Measurements from ENCODE around the gene MFAP3. TPM values are rescaled to one million over a fixed set of nuclear protein-coding genes. Genes with fewer than 3 reads are reported as not detected.

The MFAP3 gene
- total RNA-seq, 6 donors from 2014 or later = 6.4 to 34.5 (median 25.6) TPM

GRCh38 chr5:154072414-154073171 is 33.8 kb downstream of the MFAP3 start:
- H3K9me3 ChIP-seq = no peaks in the 10 kb centered on the region
- peak; percentile 91 to 96 for ATAC-seq (ENCODE audit: low FRiP score in 2 of 2)
- peak; percentile 17 to 83 for DNase-seq
- H3K4me3 ChIP-seq = no peak overlapping the region
- H3K4me1 ChIP-seq = peaks cover 5 to 13% (median 9%) of the 10 kb centered on the region in 4 donors
- WGBS, 2 donors = 36 to 39% methylated on average over 18 of the region's 18 CpGs
- no peaks in the 10 kb centered on the region for H3K27me3 ChIP-seq
- TF ChIP-seq POLR2AphosphoS5 (IDR thresholded peaks at IDR 0.05) = no peak
- no peak for TF ChIP-seq POLR2A (IDR thresholded peaks at IDR 0.05)
- peak; percentile 83 to 93 (median 88) for TF ChIP-seq CTCF (IDR thresholded peaks at IDR 0.05)
- H3K36me3 ChIP-seq = no peaks in the 10 kb centered on the region
- H3K27ac ChIP-seq = no peak overlapping the region

- Histone ChIP-seq H3K4me3 (no peak overlapping the region), H3K27ac (no peak overlapping the region), H3K4me1 (peaks cover 15 to 18% (median 15%) of the 10 kb centered on the region in 4 donors), H3K9me3 (no peaks in the 10 kb centered on the region), H3K27me3 (no peaks in the 10 kb centered on the region), H3K36me3 (no peaks in the 10 kb centered on the region)
- peak in 1 of 2 donors; percentile 45 for ATAC-seq (ENCODE audit: low FRiP score in 2 of 2)
- no peak for TF ChIP-seq POLR2AphosphoS5 (IDR thresholded peaks at IDR 0.05)
- TF ChIP-seq EP300 (IDR thresholded peaks at IDR 0.05) = no peak
- no peak for TF ChIP-seq CTCF (IDR thresholded peaks at IDR 0.05)
- TF ChIP-seq POLR2A (IDR thresholded peaks at IDR 0.05) = no peak
- 81 to 82% methylated on average over 5 of the region's 5 CpGs for WGBS, 2 donors
- DNase-seq = peak in 1 of 2 donors; percentile 54
Measured at GRCh38 chr5:154076240-154076922, 37.6 kb downstream of the MFAP3 start.

- Histone ChIP-seq H3K27me3 (no peaks in the 10 kb centered on the region), H3K4me1 (peaks cover 10 to 16% (median 14%) of the 10 kb centered on the region in 4 donors), H3K27ac (no peak overlapping the region), H3K36me3 (no peaks in the 10 kb centered on the region), H3K4me3 (no peak overlapping the region), H3K9me3 (no peaks in the 10 kb centered on the region)
- 18 to 46% methylated on average over 1 of the region's 1 CpG for WGBS, 2 donors
- TF ChIP-seq POLR2AphosphoS5 (IDR thresholded peaks at IDR 0.05) (no peak), EP300 (IDR thresholded peaks at IDR 0.05) (no peak), POLR2A (IDR thresholded peaks at IDR 0.05) (no peak), CTCF (IDR thresholded peaks at IDR 0.05) (no peak)
- ATAC-seq (ENCODE audit: low FRiP score in 2 of 2) = peak; percentile 66 to 72
- peak in 1 of 2 donors; percentile 34 for DNase-seq
Measured at GRCh38 chr5:154077696-154078095, 38.9 kb downstream of the MFAP3 start.

- H3K27ac ChIP-seq = no peak overlapping the region
- WGBS, 2 donors = 26 to 28% methylated on average over 1 of the region's 1 CpG
- DNase-seq = no peak
Measured at GRCh38 chr5:154078272-154078671, 39.5 kb downstream of the MFAP3 start.

More at GRCh38 chr5:154078272-154078671, 39.5 kb downstream of the MFAP3 start:
- Histone ChIP-seq H3K36me3 (no peaks in the 10 kb centered on the region), H3K4me1 (peaks cover 10 to 16% (median 14%) of the 10 kb centered on the region in 4 donors), H3K4me3 (no peak overlapping the region), H3K27me3 (no peaks in the 10 kb centered on the region), H3K9me3 (no peaks in the 10 kb centered on the region)
- TF ChIP-seq CTCF (IDR thresholded peaks at IDR 0.05) (no peak), EP300 (IDR thresholded peaks at IDR 0.05) (no peak), POLR2A (IDR thresholded peaks at IDR 0.05) (no peak), POLR2AphosphoS5 (IDR thresholded peaks at IDR 0.05) (no peak)
- peak in 1 of 2 donors; percentile 17 for ATAC-seq (ENCODE audit: low FRiP score in 2 of 2)

Measured in upper lobe of left lung (tissue), 6 donors.